Neutrophil (primary cell): ENCODE data around the gene HDGFL2.

Source experiments
- H3K27ac ChIP-seq: fragments of 200-600 bp; sonication (generic); 2 replicates; pipeline ENCODE4 v1.5.1; 2016; ENCODE audit warnings: mild to moderate bottlenecking, moderate library complexity
- H3K27me3 ChIP-seq: fragments of 200-600 bp; sonication (generic); 2 replicates; pipeline ENCODE4 v1.6.0; 2016; ENCODE audit warnings: mild to moderate bottlenecking
- H3K36me3 ChIP-seq: fragments of 200-600 bp; sonication (generic); 2 replicates; pipeline ENCODE4 v1.5.1; 2017
- H3K4me1 ChIP-seq, 2 experiments: fragments of 200-600 bp in 1 of 2; sonication (generic) in 1 of 2; 1 replicate in 1 of 2; 2 replicates in 1 of 2; pipeline versions ENCODE4 v1.5.1 to v1.6.1; 2013 to 2016; ENCODE audit warnings: low read depth in 1 of 2, low read length in 1 of 2, mild to moderate bottlenecking in 1 of 2, moderate library complexity in 1 of 2; ENCODE audit not compliant: control insufficient read depth in 1 of 2, insufficient read depth in 1 of 2
- H3K4me3 ChIP-seq, 2 experiments: fragments of 200-600 bp in 1 of 2; sonication (generic) in 1 of 2; 1 replicate in 1 of 2; 2 replicates in 1 of 2; pipeline ENCODE4 v1.5.1; 2013 to 2016; ENCODE audit warnings: low read depth in 1 of 2, low read length in 1 of 2, mild to moderate bottlenecking in 1 of 2, moderate library complexity in 1 of 2
- H3K9me3 ChIP-seq: fragments of 200-600 bp; sonication (generic); 2 replicates; pipeline ENCODE4 v1.5.1; 2016
- TF ChIP-seq, protein P1 (sequence below): fragments of 200-600 bp; sonication (generic); IDR thresholded peaks from 2 replicates; pipeline ENCODE4 v1.5.1; 2016; ENCODE audit warnings: antibody characterized with exemption

The HDGFL2 gene

DNA sequence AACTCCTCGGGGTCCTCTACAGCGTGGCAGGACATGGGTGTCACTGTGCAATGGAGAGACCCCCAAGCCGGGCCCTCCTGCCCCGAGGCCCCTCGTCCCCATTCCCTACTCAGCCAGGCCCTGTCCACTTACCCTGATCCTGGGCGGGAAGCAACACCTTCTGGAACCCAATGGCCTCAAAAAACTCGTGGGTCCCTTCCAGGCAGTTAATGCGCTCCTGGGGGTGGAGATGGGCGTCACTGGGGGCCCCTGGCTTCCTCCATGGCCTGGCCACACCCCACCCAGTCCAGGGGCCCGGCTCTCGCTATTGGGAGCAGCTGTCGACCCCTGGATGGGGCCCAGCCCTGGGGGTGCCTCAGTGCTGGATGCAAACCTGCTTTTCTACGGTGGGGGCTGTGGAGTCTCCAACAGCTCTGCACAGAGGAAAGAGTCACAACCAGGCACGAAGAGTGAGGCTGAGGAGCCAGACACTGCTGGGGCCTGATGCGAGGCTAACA lies 25.3 kb upstream of the HDGFL2 start:
- no peak overlapping the region for H3K4me3 ChIP-seq
- TF ChIP-seq, protein P1, sequence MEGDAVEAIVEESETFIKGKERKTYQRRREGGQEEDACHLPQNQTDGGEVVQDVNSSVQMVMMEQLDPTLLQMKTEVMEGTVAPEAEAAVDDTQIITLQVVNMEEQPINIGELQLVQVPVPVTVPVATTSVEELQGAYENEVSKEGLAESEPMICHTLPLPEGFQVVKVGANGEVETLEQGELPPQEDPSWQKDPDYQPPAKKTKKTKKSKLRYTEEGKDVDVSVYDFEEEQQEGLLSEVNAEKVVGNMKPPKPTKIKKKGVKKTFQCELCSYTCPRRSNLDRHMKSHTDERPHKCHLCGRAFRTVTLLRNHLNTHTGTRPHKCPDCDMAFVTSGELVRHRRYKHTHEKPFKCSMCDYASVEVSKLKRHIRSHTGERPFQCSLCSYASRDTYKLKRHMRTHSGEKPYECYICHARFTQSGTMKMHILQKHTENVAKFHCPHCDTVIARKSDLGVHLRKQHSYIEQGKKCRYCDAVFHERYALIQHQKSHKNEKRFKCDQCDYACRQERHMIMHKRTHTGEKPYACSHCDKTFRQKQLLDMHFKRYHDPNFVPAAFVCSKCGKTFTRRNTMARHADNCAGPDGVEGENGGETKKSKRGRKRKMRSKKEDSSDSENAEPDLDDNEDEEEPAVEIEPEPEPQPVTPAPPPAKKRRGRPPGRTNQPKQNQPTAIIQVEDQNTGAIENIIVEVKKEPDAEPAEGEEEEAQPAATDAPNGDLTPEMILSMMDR, result no peak
- no peaks in the 10 kb centered on the region for H3K27me3 ChIP-seq
- no peaks in the 10 kb centered on the region for H3K4me1 ChIP-seq
- no peaks in the 10 kb centered on the region for H3K9me3 ChIP-seq
- H3K27ac ChIP-seq, result no peak overlapping the region
- H3K36me3 ChIP-seq, result peaks cover 91% of the 10 kb centered on the region

DNA sequence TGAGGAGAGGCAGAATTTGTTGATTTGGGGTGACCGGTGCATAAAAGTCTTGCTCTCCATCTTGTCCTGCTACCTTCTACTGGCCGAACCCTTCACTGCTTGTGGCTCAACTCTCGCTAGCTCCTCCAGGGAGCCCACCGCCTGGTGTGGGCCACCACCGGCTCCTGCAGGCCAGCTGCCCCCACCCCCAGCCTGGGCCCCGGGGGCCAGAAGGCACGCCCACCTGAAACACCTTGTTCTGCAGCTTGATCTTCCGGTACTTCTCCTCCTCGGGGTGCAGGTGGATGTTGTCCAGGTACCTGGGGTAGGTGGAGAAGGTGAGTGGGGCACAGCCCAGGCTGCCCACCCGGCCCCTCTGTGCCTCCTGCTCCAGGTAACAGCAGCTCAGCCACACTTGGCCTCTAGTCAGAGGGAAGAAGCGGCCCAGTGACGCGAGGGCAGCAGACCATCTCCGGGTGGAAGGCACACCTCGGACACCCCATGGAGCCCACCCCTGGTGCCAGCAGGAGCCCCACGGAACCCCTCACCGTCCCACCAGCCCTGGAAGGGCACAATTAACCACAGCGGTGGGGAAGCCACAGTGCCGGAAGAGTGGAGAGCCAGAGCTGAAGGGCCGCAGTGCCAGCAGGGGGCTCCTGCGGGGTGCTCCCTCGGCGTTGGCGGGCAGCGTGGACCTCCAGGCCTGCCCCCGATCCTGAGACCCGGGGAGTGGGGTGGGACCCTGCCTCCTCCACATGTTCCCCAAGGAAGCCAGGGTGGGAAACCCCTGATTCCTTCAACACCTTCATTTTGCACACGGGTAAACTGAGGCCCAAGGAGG lies 24.6 kb upstream of the HDGFL2 start:
- Histone ChIP-seq H3K36me3 (peaks cover 98% of the 10 kb centered on the region), H3K27ac (no peak overlapping the region), H3K4me1 (no peaks in the 10 kb centered on the region), H3K4me3 (no peak overlapping the region), H3K27me3 (no peaks in the 10 kb centered on the region), H3K9me3 (no peaks in the 10 kb centered on the region)
- TF ChIP-seq, protein P1, result no peak

DNA sequence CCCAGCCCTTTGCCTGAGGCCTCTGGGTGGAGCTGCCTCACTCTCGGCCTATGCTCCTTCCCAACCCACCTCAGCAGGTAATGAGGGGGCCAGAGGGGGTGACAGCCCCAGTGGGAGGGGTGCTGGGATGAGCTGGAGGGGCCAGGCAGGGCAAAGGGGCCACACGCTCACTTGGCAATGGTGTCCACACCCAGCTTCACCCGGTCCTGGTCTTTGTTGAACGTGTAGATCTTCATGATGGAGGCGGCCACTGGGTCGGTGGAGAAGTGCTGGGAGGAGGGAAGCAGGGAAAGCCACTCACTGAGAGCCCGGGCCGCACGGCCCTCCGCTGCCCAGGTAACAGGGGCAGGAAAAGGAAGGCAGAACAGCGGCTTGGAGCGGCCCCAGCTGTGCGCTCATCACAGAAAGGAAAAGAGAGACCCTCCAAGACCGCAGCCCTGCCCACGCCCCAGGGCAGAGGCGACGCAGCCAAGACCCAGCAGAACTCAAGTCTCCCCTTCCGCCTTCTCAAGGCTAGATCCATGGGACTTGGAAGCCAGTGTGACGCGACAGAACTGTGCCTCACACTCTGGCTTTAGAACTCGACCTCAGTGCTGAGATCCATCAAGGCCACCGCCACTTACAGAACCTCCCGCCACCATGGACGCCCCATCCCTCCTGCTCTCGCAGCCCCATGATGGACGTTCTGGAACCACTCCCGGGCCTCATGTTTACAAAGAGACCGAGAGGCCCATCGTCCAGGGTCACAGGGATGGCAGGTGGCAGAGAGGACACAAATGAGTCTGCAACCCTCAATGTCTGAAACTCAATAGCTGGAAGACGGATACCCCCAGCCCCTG lies 23.7 kb upstream of the HDGFL2 start:
- TF ChIP-seq, protein P1, result no peak
- H3K4me3 ChIP-seq, result no peak overlapping the region
- H3K9me3 ChIP-seq, result no peaks in the 10 kb centered on the region
- no peaks in the 10 kb centered on the region for H3K27me3 ChIP-seq
- peaks cover 100% of the 10 kb centered on the region for H3K36me3 ChIP-seq
- no peak overlapping the region for H3K27ac ChIP-seq
- no peaks in the 10 kb centered on the region for H3K4me1 ChIP-seq

DNA sequence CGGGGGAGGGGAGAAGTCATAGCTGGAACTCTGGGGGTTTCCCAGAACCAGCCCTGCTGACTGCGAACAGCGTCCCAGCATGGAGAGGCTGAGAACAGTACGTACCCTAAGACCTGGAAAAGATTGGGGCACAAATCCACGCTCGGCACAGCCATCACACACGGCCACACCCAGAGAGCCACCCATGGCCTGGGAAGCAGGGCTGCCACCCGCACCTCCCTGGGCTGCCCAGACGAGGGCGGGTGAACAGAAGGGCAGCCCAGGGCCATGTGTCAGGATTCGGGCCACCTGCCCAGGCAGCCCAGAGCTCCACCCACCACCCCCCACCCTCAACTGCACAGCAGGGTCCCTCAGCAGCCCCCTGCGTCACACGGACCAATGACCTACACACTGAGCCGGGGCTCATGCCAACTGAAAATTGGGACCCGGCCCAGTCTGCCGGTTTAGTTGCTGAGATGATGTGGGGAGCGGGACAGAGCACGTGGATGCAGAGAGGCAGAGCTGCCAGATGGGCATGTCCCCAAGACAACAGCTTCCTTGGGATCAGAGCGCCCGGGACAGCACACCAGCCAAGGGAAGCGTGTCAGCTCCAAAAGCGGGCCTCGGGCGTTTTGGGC lies 23.0 kb upstream of the HDGFL2 start:
- H3K27ac ChIP-seq, result no peak overlapping the region
- H3K36me3 ChIP-seq, result peaks cover 100% of the 10 kb centered on the region
- H3K4me3 ChIP-seq, result no peak overlapping the region

DNA sequence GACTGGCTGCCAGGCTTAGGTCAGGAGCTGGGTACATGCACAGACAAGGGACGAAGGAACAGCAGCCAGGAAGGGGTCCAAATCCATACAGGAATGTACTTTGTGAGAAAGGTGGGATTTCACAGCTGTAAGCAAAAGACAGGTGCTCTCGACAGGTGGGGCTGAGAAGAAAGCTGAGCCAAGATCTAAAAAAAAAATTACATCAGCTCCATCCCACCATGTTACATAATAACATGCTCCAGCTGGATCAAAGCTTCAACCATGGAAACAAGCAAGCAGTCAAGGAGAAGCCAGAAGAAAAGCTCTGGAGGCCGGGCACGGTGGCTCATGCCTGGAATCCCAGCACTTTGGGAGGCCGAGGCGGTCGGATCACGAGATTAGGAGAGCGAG lies 22.5 kb upstream of the HDGFL2 start:
- TF ChIP-seq, protein P1, result no peak
- H3K4me3 ChIP-seq, result no peak overlapping the region
- no peaks in the 10 kb centered on the region for H3K4me1 ChIP-seq
- no peaks in the 10 kb centered on the region for H3K27me3 ChIP-seq
- H3K27ac ChIP-seq, result no peak overlapping the region
- H3K9me3 ChIP-seq, result no peaks in the 10 kb centered on the region
- H3K36me3 ChIP-seq, result peaks cover 100% of the 10 kb centered on the region

More for the DNA sequence above, 23.0 kb upstream of the HDGFL2 start:
- no peaks in the 10 kb centered on the region for H3K27me3 ChIP-seq
- no peaks in the 10 kb centered on the region for H3K4me1 ChIP-seq
- no peaks in the 10 kb centered on the region for H3K9me3 ChIP-seq
- TF ChIP-seq, protein P1, result no peak
